Measurements from ENCODE around the gene VEZT. TPM values are rescaled to one million over a fixed set of nuclear protein-coding genes. Genes with fewer than 3 reads are reported as not detected.

Gene VEZT
- total RNA-seq, 1 donor from 2014 or later, result 57.4 TPM

GRCh38 chr12:95261109-95261508 is 43.5 kb downstream of the VEZT start:
- H3K4me3 ChIP-seq (ENCODE audit: low read depth, low read length), result no peak overlapping the region
- no peak for DNase-seq (ENCODE audit: low read depth)
- TF ChIP-seq CTCF (IDR thresholded peaks at IDR 0.05; ENCODE audit: insufficient read depth, low read length, severe bottlenecking), result no peak
- no peak for FAIRE-seq
- H3K36me3 ChIP-seq (ENCODE audit: control insufficient read depth, insufficient read depth, low read length), result peaks cover 7% of the 10 kb centered on the region
- no peaks in the 10 kb centered on the region for H3K27me3 ChIP-seq (ENCODE audit: control insufficient read depth, insufficient read depth, low read length)

GRCh38 chr12:95262808-95263207 is 45.2 kb downstream of the VEZT start:
- Histone ChIP-seq H3K27me3 (ENCODE audit: control insufficient read depth, insufficient read depth, low read length) (no peaks in the 10 kb centered on the region), H3K4me3 (ENCODE audit: low read depth, low read length) (no peak overlapping the region), H3K36me3 (ENCODE audit: control insufficient read depth, insufficient read depth, low read length) (peaks cover 10% of the 10 kb centered on the region)
- FAIRE-seq, result no peak
- no peak for TF ChIP-seq CTCF (IDR thresholded peaks at IDR 0.05; ENCODE audit: insufficient read depth, low read length, severe bottlenecking)
- peak; percentile 22 for DNase-seq (ENCODE audit: low read depth)

- no peak for FAIRE-seq
Measured at GRCh38 chr12:95265765-95266164, 48.2 kb downstream of the VEZT start.

GRCh38 chr12:95266254-95266653 is 48.6 kb downstream of the VEZT start:
- TF ChIP-seq CTCF (IDR thresholded peaks at IDR 0.05; ENCODE audit: insufficient read depth, low read length, severe bottlenecking), result no peak
- Histone ChIP-seq H3K4me3 (ENCODE audit: low read depth, low read length) (no peak overlapping the region), H3K36me3 (ENCODE audit: control insufficient read depth, insufficient read depth, low read length) (peaks cover 13% of the 10 kb centered on the region), H3K27me3 (ENCODE audit: control insufficient read depth, insufficient read depth, low read length) (no peaks in the 10 kb centered on the region)
- DNase-seq (ENCODE audit: low read depth) (no peak), FAIRE-seq (no peak)

More at GRCh38 chr12:95265765-95266164, 48.2 kb downstream of the VEZT start:
- no peak overlapping the region for H3K4me3 ChIP-seq (ENCODE audit: low read depth, low read length)
- no peak for TF ChIP-seq CTCF (IDR thresholded peaks at IDR 0.05; ENCODE audit: insufficient read depth, low read length, severe bottlenecking)
- H3K27me3 ChIP-seq (ENCODE audit: control insufficient read depth, insufficient read depth, low read length), result no peaks in the 10 kb centered on the region
- DNase-seq (ENCODE audit: low read depth), result no peak
- peaks cover 13% of the 10 kb centered on the region for H3K36me3 ChIP-seq (ENCODE audit: control insufficient read depth, insufficient read depth, low read length)

DNA sequence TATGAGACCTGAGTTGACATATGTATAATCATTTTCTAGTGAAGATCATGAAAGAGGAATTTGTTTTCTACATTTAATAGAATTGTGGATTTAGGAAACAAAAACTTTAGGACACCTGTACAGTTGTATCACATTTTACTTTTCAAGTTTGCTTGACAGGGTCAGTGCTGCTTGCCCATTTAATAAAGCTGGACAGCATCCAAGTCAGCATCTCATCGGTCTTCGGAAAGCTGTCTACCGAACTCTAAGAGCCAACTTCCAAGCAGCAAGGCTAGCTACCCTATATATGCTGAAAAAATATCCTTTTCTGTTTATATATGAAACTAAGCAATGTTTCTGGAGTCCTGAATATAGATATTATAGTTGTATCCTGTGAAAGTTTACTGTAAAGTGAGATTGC is 52.3 kb downstream of the VEZT start:
- no peaks in the 10 kb centered on the region for H3K27me3 ChIP-seq (ENCODE audit: control insufficient read depth, insufficient read depth, low read length)
- TF ChIP-seq CTCF (IDR thresholded peaks at IDR 0.05; ENCODE audit: insufficient read depth, low read length, severe bottlenecking), result no peak
- no peak for FAIRE-seq
- H3K36me3 ChIP-seq (ENCODE audit: control insufficient read depth, insufficient read depth, low read length), result peaks cover 9% of the 10 kb centered on the region
- H3K4me3 ChIP-seq (ENCODE audit: low read depth, low read length), result no peak overlapping the region
- DNase-seq (ENCODE audit: low read depth), result no peak

- no peak for TF ChIP-seq CTCF (IDR thresholded peaks at IDR 0.05; ENCODE audit: insufficient read depth, low read length, severe bottlenecking)
- Histone ChIP-seq H3K4me3 (ENCODE audit: low read depth, low read length) (no peak overlapping the region), H3K36me3 (ENCODE audit: control insufficient read depth, insufficient read depth, low read length) (peaks cover 6% of the 10 kb centered on the region), H3K27me3 (ENCODE audit: control insufficient read depth, insufficient read depth, low read length) (no peaks in the 10 kb centered on the region)
- DNase-seq (ENCODE audit: low read depth) (no peak), FAIRE-seq (no peak)
Measured at GRCh38 chr12:95271465-95271864, 53.9 kb downstream of the VEZT start.
